GM21825 (cell line): Measurements from ENCODE around the gene MSI2.

Source experiments
- ATAC-seq: cut with Tn5 transposase; IDR thresholded peaks from one replicate; pipeline ENCODE4 v1.9.1; 2021; ENCODE audit warnings: mild to moderate bottlenecking, moderate library complexity; ENCODE audit not compliant: unreplicated experiment

The MSI2 gene

GRCh38 chr17:57387575-57387974 lies 131.3 kb downstream of the MSI2 start:
- ATAC-seq, result no peak

- ATAC-seq, result no peak
Measured at GRCh38 chr17:57388131-57388725, 131.9 kb downstream of the MSI2 start.

- ATAC-seq, result no peak
Measured at GRCh38 chr17:57389473-57389872, 133.2 kb downstream of the MSI2 start.

- ATAC-seq, result no peak
Measured at GRCh38 chr17:57391076-57391825, 134.9 kb downstream of the MSI2 start.

- no peak for ATAC-seq
Measured at GRCh38 chr17:57391857-57392471, 135.6 kb downstream of the MSI2 start.

GRCh38 chr17:57393368-57393767 lies 137.0 kb downstream of the MSI2 start:
- ATAC-seq, result no peak

- ATAC-seq, result no peak
Measured at GRCh38 chr17:57394375-57394774, 138.1 kb downstream of the MSI2 start.

GRCh38 chr17:57395721-57396321 lies 139.5 kb downstream of the MSI2 start:
- no peak for ATAC-seq

GRCh38 chr17:57396511-57396921 lies 140.2 kb downstream of the MSI2 start:
- no peak for ATAC-seq

- no peak for ATAC-seq
Measured at GRCh38 chr17:57397402-57397801, 141.1 kb downstream of the MSI2 start.

GRCh38 chr17:57399690-57400089 lies 143.4 kb downstream of the MSI2 start:
- ATAC-seq, result no peak

- no peak for ATAC-seq
Measured at GRCh38 chr17:57400648-57401047, 144.3 kb downstream of the MSI2 start.

GRCh38 chr17:57401556-57402488 lies 145.5 kb downstream of the MSI2 start:
- no peak for ATAC-seq

GRCh38 chr17:57402681-57403180 lies 146.4 kb downstream of the MSI2 start:
- ATAC-seq, result no peak

GRCh38 chr17:57403236-57403635 lies 146.9 kb downstream of the MSI2 start:
- ATAC-seq, result no peak

- no peak for ATAC-seq
Measured at GRCh38 chr17:57404073-57404472, 147.8 kb downstream of the MSI2 start.

- no peak for ATAC-seq
Measured at GRCh38 chr17:57404795-57405490, 148.6 kb downstream of the MSI2 start.

GRCh38 chr17:57405491-57406072 lies 149.3 kb downstream of the MSI2 start:
- ATAC-seq, result no peak

GRCh38 chr17:57406131-57406980 lies 150.0 kb downstream of the MSI2 start:
- no peak for ATAC-seq
